Vagina (tissue), 2 donors: ENCODE data around the gene OMP.

Experiments
- CTCF ChIP-seq, 3 experiments: fragments of 450-650 bp in 2 of 3; fragments of 200-600 bp in 1 of 3; sonication (generic) in 1 of 3; IDR thresholded peaks; one replicate each; pipeline ENCODE4 v1.5.1; 2017 to 2019; ENCODE audit warnings: antibody characterized with exemption in 3 of 3, mild to moderate bottlenecking in 2 of 3, moderate library complexity in 2 of 3
- POLR2A ChIP-seq, 2 donors: fragments of 450-650 bp; IDR thresholded peaks; one replicate each; pipeline ENCODE4 v1.6.1; 2017; ENCODE audit warnings: antibody characterized with exemption in 2 of 2, mild to moderate bottlenecking in 2 of 2, moderate library complexity in 2 of 2
- POLR2AphosphoS5 ChIP-seq, 2 donors: sonication (generic); formaldehyde crosslinking; IDR thresholded peaks; one replicate each; pipeline ENCODE4 v1.9.0; 2017; ENCODE audit warnings: antibody characterized with exemption in 2 of 2, mild to moderate bottlenecking in 2 of 2, low read depth in 1 of 2; ENCODE audit not compliant: insufficient read depth in 1 of 2

GRCh38 chr11:77135069-77135468, 32.4 kb downstream of the OMP start:
- no peak for TF ChIP-seq CTCF (IDR thresholded peaks at IDR 0.05)
- TF ChIP-seq POLR2AphosphoS5 (IDR thresholded peaks at IDR 0.05; ENCODE audit: insufficient read depth in 1 of 2, low read depth in 1 of 2) = no peak
- no peak for TF ChIP-seq POLR2A (IDR thresholded peaks at IDR 0.05)
